Endothelial cell of umbilical vein (primary cell): ENCODE results near the gene TSPAN4. TPM values are rescaled to one million over a fixed set of nuclear protein-coding genes. Genes with fewer than 3 reads are reported as not detected.

Experiments
- BruUV-seq: library from RNA; stranded (reverse); fragments of 400-500 nt; replicated peaks from 2 replicates; lab custom pipeline; 2021; lab: Mats Ljungman, UMichigan
- CTCF ChIA-PET: fragments of 300-600, 350-600 bp; sonication (Branson Sonifier 250); formaldehyde crosslinking; loops from one replicate; lab custom pipeline; 2021; ENCODE audit warnings: antibody characterized with exemption, inconsistent platforms; lab: Charles Lee
- POLR2A ChIA-PET: fragments of 300-600, 350-600 bp; sonication (Branson Sonifier 250); formaldehyde crosslinking; loops from one replicate; lab custom pipeline; 2021; ENCODE audit warnings: antibody characterized with exemption, inconsistent platforms; lab: Charles Lee
- DNase-seq: peaks from one replicate; pipeline ENCODE4 v3.0.0-alpha.2; 2011; ENCODE audit warnings: low read depth, low spot score
- FAIRE-seq: peaks from 2 replicates; lab custom pipeline; 2011; peaks lifted over from hg19 to GRCh38; lab: Jason Lieb, UNC
- H2AFZ ChIP-seq: 2 replicates; pipeline ENCODE4 v1.6.0; 2012; ENCODE audit warnings: low read depth, low read length, control low read depth, inconsistent platforms
- H3K27ac ChIP-seq: 2 replicates; pipeline ENCODE4 v1.5.1; 2011; ENCODE audit warnings: low read depth, mild to moderate bottlenecking, control low read depth, low read length, moderate library complexity; ENCODE audit not compliant: insufficient read depth
- H3K27me3 ChIP-seq, 2 experiments: 2 replicates each; pipeline versions ENCODE4 v1.6.0 to v1.6.1; 2011; ENCODE audit warnings: low read length in 2 of 2, mixed read lengths in 1 of 2; ENCODE audit not compliant: control insufficient read depth in 2 of 2, insufficient read depth in 2 of 2
- H3K36me3 ChIP-seq, 2 experiments: 2 replicates in 1 of 2; 3 replicates in 1 of 2; pipeline ENCODE4 v1.5.1; 2011; ENCODE audit warnings: low read length in 2 of 2, mild to moderate bottlenecking in 1 of 2, moderate library complexity in 1 of 2; ENCODE audit not compliant: control insufficient read depth in 2 of 2, insufficient read depth in 2 of 2; ENCODE audit errors: extremely low read depth in 1 of 2
- H3K4me1 ChIP-seq: 3 replicates; pipeline ENCODE4 v1.5.1; 2011; ENCODE audit warnings: mild to moderate bottlenecking, low read length; ENCODE audit not compliant: control insufficient read depth, insufficient read depth; ENCODE audit errors: extremely low read depth
- H3K4me2 ChIP-seq: 2 replicates; pipeline ENCODE4 v1.6.1; 2011; ENCODE audit warnings: low read length, control low read depth, mixed read lengths; ENCODE audit not compliant: insufficient read depth
- H3K4me3 ChIP-seq, 3 experiments: fragments of 200-600 bp in 1 of 3; sonication (generic), shearing (Covaris generic) in 1 of 3; replicated peaks in 1 of 3; 2 replicates each; pipeline ENCODE4 v1.5.1; 2011 to 2016; ENCODE audit warnings: control low read depth in 3 of 3, low read length in 3 of 3, mild to moderate bottlenecking in 2 of 3, inconsistent platforms in 1 of 3, low read depth in 1 of 3, moderate library complexity in 1 of 3; ENCODE audit not compliant: insufficient read depth in 1 of 3
- H3K79me2 ChIP-seq: 2 replicates; pipeline ENCODE4 v1.6.0; 2012; ENCODE audit warnings: low read length, inconsistent platforms; ENCODE audit not compliant: control insufficient read depth, insufficient read depth
- H3K9ac ChIP-seq: replicated peaks from 2 replicates; pipeline ENCODE3; 2011; ENCODE audit warnings: low read length, control low read depth; ENCODE audit not compliant: insufficient read depth; ENCODE audit errors: extremely low read depth
- H3K9me1 ChIP-seq: replicated peaks from 3 replicates; pipeline ENCODE4 v1.6.0; 2011; ENCODE audit warnings: mild to moderate bottlenecking, low read length; ENCODE audit not compliant: control insufficient read depth, insufficient read depth; ENCODE audit errors: extremely low read depth
- H3K9me3 ChIP-seq: replicated peaks from 2 replicates; pipeline ENCODE4 v1.5.1; 2012; ENCODE audit warnings: low read length, inconsistent platforms; ENCODE audit not compliant: control insufficient read depth, insufficient read depth
- H4K20me1 ChIP-seq: replicated peaks from 2 replicates; pipeline ENCODE3; 2011; ENCODE audit warnings: mild to moderate bottlenecking, low read length; ENCODE audit not compliant: control insufficient read depth, insufficient read depth; ENCODE audit errors: extremely low read depth
- EZH2 ChIP-seq: IDR thresholded peaks from 2 replicates; pipeline ENCODE4 v1.6.1; 2012; ENCODE audit warnings: borderline replicate concordance, low read depth, mild to moderate bottlenecking, moderate library complexity, low read length, inconsistent platforms; ENCODE audit not compliant: severe bottlenecking
- FOS ChIP-seq: IDR thresholded peaks from 2 replicates; pipeline ENCODE4 v1.6.1; 2011; ENCODE audit warnings: mild to moderate bottlenecking, low read length, moderate library complexity, borderline replicate concordance; ENCODE audit not compliant: insufficient read depth
- GATA2 ChIP-seq: IDR thresholded peaks from 2 replicates; pipeline ENCODE4 v1.7.0; 2011; ENCODE audit warnings: low read depth, mild to moderate bottlenecking, moderate library complexity, mixed read lengths, low read length; ENCODE audit not compliant: insufficient read length, insufficient read depth
- JUN ChIP-seq: IDR thresholded peaks from 2 replicates; pipeline ENCODE4 v1.6.1; 2011; ENCODE audit warnings: borderline replicate concordance, low read depth; ENCODE audit not compliant: insufficient read length, insufficient read depth
- MAX ChIP-seq: IDR thresholded peaks from 2 replicates; pipeline ENCODE4 v1.6.1; 2011; ENCODE audit not compliant: insufficient read depth, insufficient read length
- MYC ChIP-seq: IDR thresholded peaks from one replicate; pipeline ENCODE4 v1.6.1; 2011; ENCODE audit warnings: mild to moderate bottlenecking, low read depth, low read length
- POLR2A ChIP-seq: IDR thresholded peaks from 2 replicates; pipeline ENCODE4 v1.6.1; 2012; ENCODE audit warnings: low read depth, mild to moderate bottlenecking, control low read depth, low read length
- POLR2AphosphoS5 ChIP-seq: IDR thresholded peaks from 2 replicates; pipeline ENCODE4 v1.6.1; 2012; ENCODE audit warnings: low read depth, mild to moderate bottlenecking, control low read depth, low read length, moderate library complexity; ENCODE audit not compliant: insufficient read depth
- dilution Hi-C: fragments of 300-500 bp; cut with MboI; formaldehyde crosslinking; loops from one replicate; pipeline ENCODE4 v1.15.0; 2019; ENCODE audit warnings: low sequenced_read_pairs; ENCODE audit not compliant: extremely low pct_ligation_motif_present
- intact Hi-C: fragments of 100-400 bp; cut with micrococcal nuclease; formaldehyde crosslinking; loops from one replicate; pipeline ENCODE4 v1.10.0; 2022
- polyA plus RNA-seq, 4 experiments: library from polyadenylated mRNA; depleted of rRNA in 3 of 4; stranded (reverse) in 3 of 4; unstranded in 1 of 4; fragments of >200 nt; gene quantifications; 2 replicates each; pipeline versions ENCODE4 v1.2.1 to v1.2.3, GENCODE V29; 2011 to 2012; ENCODE audit warnings: missing spikeins in 1 of 4
- total RNA-seq: library from RNA; stranded (reverse); gene quantifications from 2 replicates; pipeline ENCODE4 v1.2.3, GENCODE V29; 2021
- TF ChIP-seq, protein P1 (sequence below), 2 donors: IDR thresholded peaks; 1 replicate in 1 of 2; 2 replicates in 1 of 2; pipeline ENCODE4 v1.5.1; 2011; ENCODE audit warnings: low read length in 2 of 2, mild to moderate bottlenecking in 2 of 2, moderate library complexity in 2 of 2, control low read depth in 1 of 2, inconsistent platforms in 1 of 2, low read depth in 1 of 2; ENCODE audit not compliant: insufficient read depth in 1 of 2; ENCODE audit errors: extremely low read depth in 1 of 2

The TSPAN4 gene
- total and polyA plus RNA-seq, 2 donors (not counting 3 experiments of a cell fraction or from before 2014, with no cell fraction given) = 114 to 199 TPM

GRCh38 chr11:802018-802617 lies 40.5 kb upstream of the TSPAN4 start:
- DNase-seq (no peak), FAIRE-seq (no peak)
- H3K4me1 ChIP-seq = peaks cover 16% of the 10 kb centered on the region
- dilution Hi-C loops (no loop called here), intact Hi-C loops (no loop called here)
- BruUV-seq = no TSS peak
- no peak overlapping the region for H3K4me2 ChIP-seq
- no peak overlapping the region for H3K27ac ChIP-seq
- no peaks in the 10 kb centered on the region for H3K79me2 ChIP-seq
- no peak overlapping the region for H3K9ac ChIP-seq
- H3K9me1 ChIP-seq = no peaks in the 10 kb centered on the region
- no peak overlapping the region for H2AFZ ChIP-seq
- peaks cover 0 to 20% of the 10 kb centered on the region in 2 experiments for H3K36me3 ChIP-seq
- H3K9me3 ChIP-seq = no peaks in the 10 kb centered on the region
- no peak overlapping the region for H3K4me3 ChIP-seq
- ChIA-PET POLR2A (no interaction called here), CTCF (no interaction called here)
- H4K20me1 ChIP-seq = no peaks in the 10 kb centered on the region
- no peaks in the 10 kb centered on the region for H3K27me3 ChIP-seq
- TF ChIP-seq POLR2A = no peak
- TF ChIP-seq MYC = no peak
- TF ChIP-seq JUN = no peak
- TF ChIP-seq, protein P1, sequence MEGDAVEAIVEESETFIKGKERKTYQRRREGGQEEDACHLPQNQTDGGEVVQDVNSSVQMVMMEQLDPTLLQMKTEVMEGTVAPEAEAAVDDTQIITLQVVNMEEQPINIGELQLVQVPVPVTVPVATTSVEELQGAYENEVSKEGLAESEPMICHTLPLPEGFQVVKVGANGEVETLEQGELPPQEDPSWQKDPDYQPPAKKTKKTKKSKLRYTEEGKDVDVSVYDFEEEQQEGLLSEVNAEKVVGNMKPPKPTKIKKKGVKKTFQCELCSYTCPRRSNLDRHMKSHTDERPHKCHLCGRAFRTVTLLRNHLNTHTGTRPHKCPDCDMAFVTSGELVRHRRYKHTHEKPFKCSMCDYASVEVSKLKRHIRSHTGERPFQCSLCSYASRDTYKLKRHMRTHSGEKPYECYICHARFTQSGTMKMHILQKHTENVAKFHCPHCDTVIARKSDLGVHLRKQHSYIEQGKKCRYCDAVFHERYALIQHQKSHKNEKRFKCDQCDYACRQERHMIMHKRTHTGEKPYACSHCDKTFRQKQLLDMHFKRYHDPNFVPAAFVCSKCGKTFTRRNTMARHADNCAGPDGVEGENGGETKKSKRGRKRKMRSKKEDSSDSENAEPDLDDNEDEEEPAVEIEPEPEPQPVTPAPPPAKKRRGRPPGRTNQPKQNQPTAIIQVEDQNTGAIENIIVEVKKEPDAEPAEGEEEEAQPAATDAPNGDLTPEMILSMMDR (IDR thresholded peaks at IDR 0.05; ENCODE audit: extremely low read depth in 1 of 2, insufficient read depth in 1 of 2, low read depth in 1 of 2, low read length in 2 of 2) = no peak
- no peak for TF ChIP-seq EZH2
- TF ChIP-seq FOS = no peak
- TF ChIP-seq POLR2AphosphoS5 = no peak
- TF ChIP-seq MAX = no peak
- no peak for TF ChIP-seq GATA2
